Measurements from ENCODE around the gene MAB21L2.

The MAB21L2 gene

GRCh38 chr4:150588316-150588715, 6.4 kb downstream of the MAB21L2 start:
- no peak overlapping the region for H3K27ac ChIP-seq (replicated peaks)
- TF ChIP-seq REST (IDR thresholded peaks at IDR 0.05; ENCODE audit: insufficient replicate concordance, low read depth) (no peak), GABPA (IDR thresholded peaks at IDR 0.05; ENCODE audit: low read depth) (no peak), CTCF (IDR thresholded peaks at IDR 0.05; ENCODE audit: insufficient read depth, low read length) (no peak), SPI1 (IDR thresholded peaks at IDR 0.05; ENCODE audit: borderline replicate concordance, low read depth) (no peak), POLR2AphosphoS5 (IDR thresholded peaks at IDR 0.05; ENCODE audit: low read depth) (no peak)
- no peak for DNase-seq (ENCODE audit: low read depth in 1 of 2, low spot score in 1 of 2)
- no peak overlapping the region for H3K4me3 ChIP-seq (replicated peaks; ENCODE audit: insufficient read depth, low read length)
- H3K27me3 ChIP-seq (ENCODE audit: insufficient read depth, poor library complexity, severe bottlenecking), result no peaks in the 10 kb centered on the region

GRCh38 chr4:150589157-150589556, 7.2 kb downstream of the MAB21L2 start:
- TF ChIP-seq CTCF (IDR thresholded peaks at IDR 0.05; ENCODE audit: insufficient read depth, low read length), result no peak
- TF ChIP-seq REST (IDR thresholded peaks at IDR 0.05; ENCODE audit: insufficient replicate concordance, low read depth), result no peak
- no peak for TF ChIP-seq SPI1 (IDR thresholded peaks at IDR 0.05; ENCODE audit: borderline replicate concordance, low read depth)
- TF ChIP-seq POLR2AphosphoS5 (IDR thresholded peaks at IDR 0.05; ENCODE audit: low read depth), result no peak
- TF ChIP-seq GABPA (IDR thresholded peaks at IDR 0.05; ENCODE audit: low read depth), result no peak
- H3K27me3 ChIP-seq (ENCODE audit: insufficient read depth, poor library complexity, severe bottlenecking), result no peaks in the 10 kb centered on the region
- DNase-seq (ENCODE audit: low read depth in 1 of 2, low spot score in 1 of 2), result no peak
- no peak overlapping the region for H3K4me3 ChIP-seq (replicated peaks; ENCODE audit: insufficient read depth, low read length)
- H3K27ac ChIP-seq (replicated peaks), result no peak overlapping the region

GRCh38 chr4:150590631-150591030, 8.7 kb downstream of the MAB21L2 start:
- no peak overlapping the region for H3K27ac ChIP-seq (replicated peaks)
- TF ChIP-seq POLR2AphosphoS5 (IDR thresholded peaks at IDR 0.05; ENCODE audit: low read depth) (no peak), REST (IDR thresholded peaks at IDR 0.05; ENCODE audit: insufficient replicate concordance, low read depth) (no peak), CTCF (IDR thresholded peaks at IDR 0.05; ENCODE audit: insufficient read depth, low read length) (no peak), SPI1 (IDR thresholded peaks at IDR 0.05; ENCODE audit: borderline replicate concordance, low read depth) (no peak), GABPA (IDR thresholded peaks at IDR 0.05; ENCODE audit: low read depth) (no peak)
- no peak overlapping the region for H3K4me3 ChIP-seq (replicated peaks; ENCODE audit: insufficient read depth, low read length)

More at GRCh38 chr4:150590631-150591030, 8.7 kb downstream of the MAB21L2 start:
- no peaks in the 10 kb centered on the region for H3K27me3 ChIP-seq (ENCODE audit: insufficient read depth, poor library complexity, severe bottlenecking)
- no peak for DNase-seq (ENCODE audit: low read depth in 1 of 2, low spot score in 1 of 2)
